CD8-positive, alpha-beta memory T cell (primary cell): Measurements from ENCODE around the gene DUSP8. TPM values are rescaled to one million over a fixed set of nuclear protein-coding genes. Genes with fewer than 3 reads are reported as not detected.
A peak's percentile ranks its signal among the peaks of the same experiment; 100 is the strongest.

ENCODE experiments used
- CTCF ChIA-PET: fragments of 350-600 bp; sonication (Branson Sonifier 250); formaldehyde crosslinking; loops from one replicate; lab custom pipeline; 2021; ENCODE audit warnings: antibody characterized with exemption; lab: Charles Lee
- POLR2A ChIA-PET: fragments of 350-600 bp; sonication (Branson Sonifier 250); formaldehyde crosslinking; loops from one replicate; lab custom pipeline; 2021; ENCODE audit warnings: antibody characterized with exemption; lab: Charles Lee
- DNase-seq, 5 donors: peaks; one replicate each; pipeline versions ENCODE4 v3.0.0 to v3.0.0-alpha.2; 2020 to 2022; ENCODE audit warnings: mixed read lengths in 1 of 5
- H3K27ac ChIP-seq: one replicate; pipeline ENCODE4 v1.7.0; 2013; ENCODE audit warnings: low read depth, mild to moderate bottlenecking, low read length, moderate library complexity
- H3K27me3 ChIP-seq: 2 replicates; pipeline ENCODE4 v1.7.0; 2013; ENCODE audit warnings: low read length, mild to moderate bottlenecking; ENCODE audit not compliant: insufficient read depth, poor library complexity, severe bottlenecking
- H3K36me3 ChIP-seq: 2 replicates; pipeline ENCODE4 v1.7.0; 2013; ENCODE audit warnings: mild to moderate bottlenecking, low read length, moderate library complexity; ENCODE audit not compliant: insufficient read depth
- H3K4me1 ChIP-seq: 2 replicates; pipeline ENCODE4 v1.7.0; 2013; ENCODE audit warnings: mild to moderate bottlenecking, low read length, moderate library complexity; ENCODE audit not compliant: insufficient read depth
- H3K4me3 ChIP-seq: 2 replicates; pipeline ENCODE4 v1.7.0; 2013; ENCODE audit warnings: mild to moderate bottlenecking, low read length
- H3K9me3 ChIP-seq: 2 replicates; pipeline ENCODE4 v1.7.0; 2013; ENCODE audit warnings: mild to moderate bottlenecking, low read length
- H3K27ac Mint-ChIP-seq, 8 donors: one replicate each; pipeline ENCODE4 v1.8.0; 2020 to 2021; ENCODE audit warnings: mixed read lengths in 8 of 8, mild to moderate bottlenecking in 6 of 8, inconsistent platforms in 3 of 8, moderate library complexity in 3 of 8
- H3K27me3 Mint-ChIP-seq, 2 donors: one replicate each; pipeline ENCODE4 v1.8.0; 2020 to 2021; ENCODE audit warnings: mixed read lengths in 2 of 2, mild to moderate bottlenecking in 1 of 2, moderate library complexity in 1 of 2
- H3K36me3 Mint-ChIP-seq, 3 donors: one replicate each; pipeline ENCODE4 v1.8.0; 2020 to 2021; ENCODE audit warnings: mixed read lengths in 3 of 3, inconsistent platforms in 1 of 3, mild to moderate bottlenecking in 1 of 3
- H3K4me1 Mint-ChIP-seq, 3 donors: one replicate each; pipeline ENCODE4 v1.8.0; 2020 to 2021; ENCODE audit warnings: mixed read lengths in 3 of 3, inconsistent platforms in 1 of 3, mild to moderate bottlenecking in 1 of 3
- H3K4me3 Mint-ChIP-seq, 7 donors: one replicate each; pipeline ENCODE4 v1.8.0; 2020 to 2021; ENCODE audit warnings: mixed read lengths in 7 of 7, mild to moderate bottlenecking in 6 of 7, moderate library complexity in 4 of 7, inconsistent platforms in 2 of 7
- H3K9me3 Mint-ChIP-seq, 5 donors: one replicate each; pipeline ENCODE4 v1.8.0; 2020 to 2022; ENCODE audit warnings: mixed read lengths in 5 of 5, mild to moderate bottlenecking in 3 of 5, moderate library complexity in 2 of 5, inconsistent platforms in 1 of 5
- polyA plus RNA-seq: library from polyadenylated mRNA; unstranded; fragments of 300-500 nt; fragmentation: Illumina TruSeq; gene quantifications from one replicate; pipeline ENCODE4 v1.2.3, GENCODE V29; 2021
- total RNA-seq, 2 experiments: library from RNA; stranded (reverse); gene quantifications; one replicate each; pipeline ENCODE4 v1.2.3, GENCODE V29; 2021

DUSP8 gene
- total and polyA plus RNA-seq, 3 experiments from 2014 or later, result 0.75 to 4.0 (median 2.3) TPM

DNA sequence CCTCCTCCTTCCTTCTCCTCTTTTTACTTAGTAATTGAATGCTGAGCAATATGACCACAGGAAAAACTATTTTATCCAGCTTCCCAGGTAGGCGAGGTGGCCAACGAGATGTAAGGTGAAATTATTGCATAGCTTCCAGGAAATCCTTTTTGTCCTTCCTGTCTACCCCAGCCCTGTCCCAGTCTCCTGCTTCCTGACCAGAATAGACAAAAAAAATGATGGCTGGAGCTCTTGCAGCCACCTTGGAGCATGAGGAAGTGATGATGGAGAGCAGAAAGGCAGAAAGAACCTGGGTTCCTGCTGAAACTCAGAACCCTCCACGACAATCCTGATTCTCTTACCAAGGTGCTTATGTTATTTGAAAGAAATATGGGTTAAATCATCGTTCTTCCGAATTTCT lies 33.9 kb downstream of the DUSP8 start:
- Mint-ChIP-seq H3K36me3 (peaks cover 0 to 29% (median 0%) of the 10 kb centered on the region in 3 donors), H3K27ac (peak overlapping the region in 1 of 8 donors; percentile 12), H3K4me3 (peak overlapping the region in 2 of 7 donors; percentile 25 to 80), H3K4me1 (peaks cover 23 to 40% (median 27%) of the 10 kb centered on the region in 3 donors), H3K9me3 (no peaks in the 10 kb centered on the region), H3K27me3 (peaks cover 3 to 5% of the 10 kb centered on the region in 2 donors)
- no peaks in the 10 kb centered on the region for H3K27me3 ChIP-seq
- DNase-seq, result no peak
- H3K27ac ChIP-seq, result no peak overlapping the region
- peaks cover 27% of the 10 kb centered on the region for H3K4me1 ChIP-seq
- H3K9me3 ChIP-seq, result no peaks in the 10 kb centered on the region
- CTCF ChIA-PET, result interaction anchor here (1.4 to 3.3 kb wide), 2 partner anchors 11 to 36 kb away, joined by 3 to 18 read pairs; no protein-coding TSS in a partner anchor
- POLR2A ChIA-PET, result no interaction called here
- H3K36me3 ChIP-seq, result peaks cover 11% of the 10 kb centered on the region
- H3K4me3 ChIP-seq, result no peak overlapping the region

DNA sequence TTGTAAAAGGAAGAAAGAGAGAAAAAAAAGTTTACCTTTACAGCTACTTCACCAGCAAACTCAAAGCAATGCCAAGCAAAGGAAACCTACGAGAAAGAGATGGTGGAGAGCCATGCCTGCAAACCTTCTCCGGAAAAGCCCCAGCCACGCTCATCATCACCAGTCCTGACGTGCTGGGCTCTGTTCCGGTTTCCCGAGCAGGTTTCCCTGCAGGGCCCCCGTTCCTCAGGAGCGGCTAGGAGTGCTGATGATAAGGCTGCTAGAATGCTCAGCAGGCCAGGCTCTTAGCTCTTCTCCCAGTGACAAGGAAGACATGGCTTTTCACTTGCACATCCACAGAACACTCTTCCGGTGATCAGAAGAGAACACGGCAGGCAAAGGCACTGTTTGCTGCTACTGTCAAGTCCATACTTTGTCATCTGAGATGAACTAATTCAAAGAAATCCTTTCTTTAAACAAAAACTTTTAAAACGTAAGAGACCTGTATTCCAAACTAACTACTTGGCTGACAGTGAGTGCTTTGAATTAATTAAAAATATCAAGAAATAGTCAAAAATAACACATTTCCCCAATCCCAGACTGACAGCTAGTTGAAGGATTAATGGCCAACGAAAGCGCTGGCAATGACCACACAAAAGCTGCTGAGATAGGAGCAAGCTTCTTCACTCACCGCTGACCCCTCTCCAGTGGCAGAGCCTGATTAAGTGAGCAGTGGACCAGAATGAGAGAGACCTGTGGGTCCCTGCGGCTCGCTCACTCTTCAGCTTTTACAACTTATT lies 35.8 kb downstream of the DUSP8 start:
- Mint-ChIP-seq H3K27me3 (peaks cover 3 to 5% of the 10 kb centered on the region in 2 donors), H3K4me1 (peaks cover 37 to 57% (median 42%) of the 10 kb centered on the region in 3 donors), H3K27ac (no peak overlapping the region), H3K36me3 (peaks cover 0 to 47% (median 2%) of the 10 kb centered on the region in 3 donors), H3K4me3 (peak overlapping the region in 4 of 7 donors; percentile 10 to 71 (median 50)), H3K9me3 (no peaks in the 10 kb centered on the region)
- H3K27ac ChIP-seq, result no peak overlapping the region
- H3K36me3 ChIP-seq, result peaks cover 11% of the 10 kb centered on the region
- H3K4me3 ChIP-seq, result no peak overlapping the region
- ChIA-PET CTCF (interaction anchor here (1.9 to 3.3 kb wide), 2 partner anchors 10 to 38 kb away, joined by 8 to 18 read pairs; no protein-coding TSS in a partner anchor), POLR2A (no interaction called here)
- H3K27me3 ChIP-seq, result no peaks in the 10 kb centered on the region
- peaks cover 35% of the 10 kb centered on the region for H3K4me1 ChIP-seq
- no peak for DNase-seq
- H3K9me3 ChIP-seq, result no peaks in the 10 kb centered on the region

DNA sequence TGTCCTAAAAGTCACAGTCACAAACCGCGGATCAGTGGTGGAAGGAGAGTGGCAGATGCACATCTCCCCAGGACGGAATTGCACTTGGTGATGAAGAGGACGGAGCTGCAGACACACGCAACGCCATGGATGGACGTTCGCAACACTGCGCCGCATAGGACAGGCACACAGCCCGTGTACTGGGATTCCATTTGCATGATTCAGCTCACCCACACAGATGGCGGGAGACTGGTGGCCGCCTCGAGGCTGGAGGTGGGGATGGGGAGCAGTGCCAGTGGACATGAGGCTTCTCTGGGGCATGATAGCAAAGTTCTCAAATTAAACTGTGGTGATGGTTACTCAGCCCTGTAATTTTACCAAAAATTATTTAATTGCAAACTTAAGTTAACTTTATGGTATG lies 37.4 kb downstream of the DUSP8 start:
- POLR2A ChIA-PET, result no interaction called here
- peaks cover 11% of the 10 kb centered on the region for H3K36me3 ChIP-seq
- peak overlapping the region in 3 of 7 donors; percentile 8 to 74 (median 32) for H3K4me3 Mint-ChIP-seq

DNA sequence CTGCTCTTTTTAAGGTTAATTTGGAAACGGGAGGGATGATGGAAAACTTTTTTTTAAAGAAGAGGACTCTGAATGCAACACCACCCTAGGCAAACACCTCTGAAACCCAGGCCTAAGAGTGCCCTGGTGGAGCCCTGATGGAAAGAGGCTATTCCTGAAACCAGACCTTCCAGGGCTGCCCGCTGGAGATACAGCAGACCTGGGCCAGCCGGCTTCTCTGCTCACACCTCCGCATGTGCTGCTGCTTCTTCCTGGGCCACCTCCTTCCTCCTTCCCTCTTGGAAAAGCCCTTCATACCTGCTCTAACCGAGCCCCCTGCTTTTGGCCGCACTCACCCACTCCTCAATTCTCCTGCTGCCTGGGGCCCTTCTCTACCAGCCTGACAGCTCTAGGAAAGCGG lies 37.9 kb downstream of the DUSP8 start:
- Histone ChIP-seq H3K4me1 (peaks cover 40% of the 10 kb centered on the region), H3K4me3 (no peak overlapping the region), H3K27me3 (no peaks in the 10 kb centered on the region), H3K9me3 (no peaks in the 10 kb centered on the region), H3K27ac (no peak overlapping the region), H3K36me3 (peaks cover 11% of the 10 kb centered on the region)
- no peaks in the 10 kb centered on the region for H3K9me3 Mint-ChIP-seq
- peaks cover 0 to 52% (median 2%) of the 10 kb centered on the region in 3 donors for H3K36me3 Mint-ChIP-seq
- ChIA-PET POLR2A (no interaction called here), CTCF (no interaction called here)
- H3K27me3 Mint-ChIP-seq, result no peaks in the 10 kb centered on the region
- peak overlapping the region in 1 of 8 donors; percentile 58 for H3K27ac Mint-ChIP-seq
- no peak for DNase-seq
- H3K4me1 Mint-ChIP-seq, result peaks cover 45 to 68% (median 46%) of the 10 kb centered on the region in 3 donors
- peak overlapping the region in 1 of 7 donors; percentile 51 for H3K4me3 Mint-ChIP-seq

More for the DNA sequence above, 37.4 kb downstream of the DUSP8 start:
- Mint-ChIP-seq H3K27me3 (peaks cover 0 to under 1% of the 10 kb centered on the region in 2 donors), H3K36me3 (peaks cover 0 to 52% (median 2%) of the 10 kb centered on the region in 3 donors), H3K9me3 (no peaks in the 10 kb centered on the region), H3K27ac (peak overlapping the region in 2 of 8 donors; percentile 39 to 58), H3K4me1 (peaks cover 40 to 65% (median 45%) of the 10 kb centered on the region in 3 donors)
- DNase-seq, result no peak
- CTCF ChIA-PET, result no interaction called here
- H3K27ac ChIP-seq, result no peak overlapping the region
- peaks cover 40% of the 10 kb centered on the region for H3K4me1 ChIP-seq
- no peaks in the 10 kb centered on the region for H3K9me3 ChIP-seq
- H3K27me3 ChIP-seq, result no peaks in the 10 kb centered on the region
- H3K4me3 ChIP-seq, result no peak overlapping the region

DNA sequence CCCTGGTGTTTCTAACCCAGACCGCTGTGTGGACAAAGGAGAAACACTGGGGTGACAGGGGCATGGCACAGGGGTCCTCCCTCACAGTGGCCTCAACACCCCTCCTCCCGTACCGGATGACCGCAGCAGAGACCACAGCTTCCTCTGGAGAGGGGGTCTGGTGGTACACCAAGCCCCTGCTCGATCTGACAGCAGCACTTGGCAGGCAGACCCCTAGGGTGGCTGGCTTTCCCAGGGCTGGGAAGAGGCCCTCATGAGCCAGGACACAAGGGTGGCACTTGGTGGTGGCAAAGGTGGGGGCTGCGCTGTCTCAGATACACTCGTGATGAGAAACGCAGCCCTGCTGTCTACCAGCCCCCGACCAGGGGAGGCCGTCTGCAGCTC lies 38.7 kb downstream of the DUSP8 start:
- Histone ChIP-seq H3K36me3 (peaks cover 11% of the 10 kb centered on the region), H3K4me1 (peaks cover 40% of the 10 kb centered on the region), H3K9me3 (no peaks in the 10 kb centered on the region), H3K27me3 (no peaks in the 10 kb centered on the region), H3K4me3 (no peak overlapping the region), H3K27ac (no peak overlapping the region)
- H3K27me3 Mint-ChIP-seq, result no peaks in the 10 kb centered on the region
- no peak overlapping the region for H3K27ac Mint-ChIP-seq
- ChIA-PET CTCF (no interaction called here), POLR2A (no interaction called here)
- peaks cover 0 to 52% (median 2%) of the 10 kb centered on the region in 3 donors for H3K36me3 Mint-ChIP-seq
- no peaks in the 10 kb centered on the region for H3K9me3 Mint-ChIP-seq
- H3K4me3 Mint-ChIP-seq, result no peak overlapping the region
- no peak for DNase-seq
- H3K4me1 Mint-ChIP-seq, result peaks cover 48 to 75% (median 53%) of the 10 kb centered on the region in 3 donors

DNA sequence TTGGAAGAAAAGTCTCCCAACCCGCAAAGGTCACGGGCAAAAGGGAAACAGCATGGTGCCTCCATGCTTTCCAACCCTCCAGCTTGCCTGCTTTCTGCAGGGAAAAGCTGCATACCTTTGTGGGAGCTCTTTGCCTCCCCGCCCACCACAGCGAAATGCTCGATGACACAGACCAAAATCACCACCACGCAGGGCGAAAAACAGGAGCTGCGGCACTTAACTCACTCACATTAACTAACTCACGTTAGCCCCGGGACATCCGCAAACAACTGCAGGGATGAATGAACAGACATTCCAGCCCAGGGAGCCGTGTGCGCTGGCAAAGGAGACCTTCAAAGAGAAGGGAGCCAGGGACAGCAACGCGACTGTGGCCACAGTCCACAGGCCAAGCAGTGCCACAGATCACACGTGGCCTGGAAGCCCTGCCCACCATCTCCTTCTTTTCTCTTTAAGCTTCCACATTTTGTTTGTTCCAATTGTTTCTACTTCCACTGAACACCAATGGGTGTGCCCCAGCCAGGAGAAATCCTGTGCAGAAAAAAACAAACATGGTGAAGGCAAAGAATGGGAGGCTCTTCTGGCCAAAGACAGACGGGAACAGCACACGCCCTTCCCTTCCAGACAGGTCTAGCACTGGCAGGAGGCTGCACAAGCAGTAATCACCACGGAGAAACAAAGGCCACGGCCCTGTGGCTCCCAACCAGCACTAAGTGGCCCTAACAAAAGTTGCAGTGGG lies 39.3 kb downstream of the DUSP8 start:
- Mint-ChIP-seq H3K27me3 (no peaks in the 10 kb centered on the region), H3K4me3 (no peak overlapping the region), H3K4me1 (peaks cover 54 to 81% (median 58%) of the 10 kb centered on the region in 3 donors), H3K27ac (no peak overlapping the region), H3K36me3 (peaks cover 0 to 56% (median 2%) of the 10 kb centered on the region in 3 donors), H3K9me3 (no peaks in the 10 kb centered on the region)
- no peak overlapping the region for H3K4me3 ChIP-seq
- peaks cover 11% of the 10 kb centered on the region for H3K36me3 ChIP-seq
- H3K9me3 ChIP-seq, result no peaks in the 10 kb centered on the region
- ChIA-PET CTCF (no interaction called here), POLR2A (no interaction called here)
- no peaks in the 10 kb centered on the region for H3K27me3 ChIP-seq
- peaks cover 40% of the 10 kb centered on the region for H3K4me1 ChIP-seq
- DNase-seq, result no peak
- no peak overlapping the region for H3K27ac ChIP-seq

DNA sequence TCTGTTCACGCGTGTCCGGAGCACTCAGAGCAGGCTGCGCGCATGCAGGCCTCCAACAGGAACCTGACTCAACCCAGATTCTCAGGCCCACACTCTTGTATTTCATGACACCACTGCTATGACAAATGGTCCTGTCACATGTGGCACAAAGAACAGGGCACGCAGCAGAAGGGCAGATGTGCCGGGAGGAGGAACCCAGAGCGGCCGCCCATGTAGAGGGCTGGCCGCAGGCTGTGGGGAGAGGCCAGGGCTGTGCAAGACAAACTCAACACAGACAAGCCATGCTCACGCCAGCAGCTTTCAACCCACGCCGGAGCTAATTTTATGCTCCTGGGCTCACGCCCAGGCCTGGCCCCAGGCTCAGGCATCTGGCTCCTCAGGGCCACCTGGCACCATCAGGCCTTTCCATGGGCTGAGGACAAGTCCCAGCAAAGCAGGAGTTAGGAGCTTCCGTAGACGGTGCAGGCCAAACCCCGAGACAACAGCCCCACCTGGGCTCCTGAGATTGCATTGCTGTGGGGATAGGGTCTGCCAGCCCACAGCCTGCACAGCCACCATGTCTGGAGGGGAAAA lies 40.0 kb downstream of the DUSP8 start:
- H3K27ac ChIP-seq, result no peak overlapping the region
- ChIA-PET POLR2A (no interaction called here), CTCF (no interaction called here)
- peaks cover 11% of the 10 kb centered on the region for H3K36me3 ChIP-seq
- no peak for DNase-seq
- Mint-ChIP-seq H3K36me3 (peaks cover 0 to 53% (median 2%) of the 10 kb centered on the region in 3 donors), H3K4me1 (peaks cover 52 to 77% (median 54%) of the 10 kb centered on the region in 3 donors), H3K27me3 (no peaks in the 10 kb centered on the region), H3K4me3 (no peak overlapping the region), H3K27ac (peak overlapping the region in 1 of 8 donors; percentile 77), H3K9me3 (no peaks in the 10 kb centered on the region)
- no peak overlapping the region for H3K4me3 ChIP-seq
- H3K4me1 ChIP-seq, result peaks cover 40% of the 10 kb centered on the region
- no peaks in the 10 kb centered on the region for H3K27me3 ChIP-seq
- no peaks in the 10 kb centered on the region for H3K9me3 ChIP-seq
